Omental fat pad (tissue), 4 donors: ENCODE measurements around the gene CYLD. TPM values are rescaled to one million over a fixed set of nuclear protein-coding genes. Genes with fewer than 3 reads are reported as not detected.

Source experiments
- ATAC-seq: fragments of 150-250 bp; one replicate; pipeline ENCODE4 v1.9.1; 2016; ENCODE audit warnings: mild to moderate bottlenecking, moderate library complexity; ENCODE audit not compliant: low FRiP score
- DNase-seq: peaks from one replicate; pipeline ENCODE4 v3.0.0-alpha.2; 2019; ENCODE audit warnings: low spot score
- total RNA-seq, 4 donors: library from RNA; depleted of rRNA; stranded (reverse); fragments of >200 nt; gene quantifications; one replicate each; pipeline ENCODE4 v1.1.0, GENCODE V29; 2016
- TF ChIP-seq, protein P1 (sequence below), 3 donors: fragments of 450-650 bp; IDR thresholded peaks; one replicate each; pipeline ENCODE4 v1.5.1; 2016 to 2017; ENCODE audit warnings: antibody characterized with exemption in 3 of 3, mild to moderate bottlenecking in 3 of 3, moderate library complexity in 2 of 3

CYLD gene
- total RNA-seq, 4 donors from 2014 or later = 20.5 to 51.1 (median 36.6) TPM

DNA sequence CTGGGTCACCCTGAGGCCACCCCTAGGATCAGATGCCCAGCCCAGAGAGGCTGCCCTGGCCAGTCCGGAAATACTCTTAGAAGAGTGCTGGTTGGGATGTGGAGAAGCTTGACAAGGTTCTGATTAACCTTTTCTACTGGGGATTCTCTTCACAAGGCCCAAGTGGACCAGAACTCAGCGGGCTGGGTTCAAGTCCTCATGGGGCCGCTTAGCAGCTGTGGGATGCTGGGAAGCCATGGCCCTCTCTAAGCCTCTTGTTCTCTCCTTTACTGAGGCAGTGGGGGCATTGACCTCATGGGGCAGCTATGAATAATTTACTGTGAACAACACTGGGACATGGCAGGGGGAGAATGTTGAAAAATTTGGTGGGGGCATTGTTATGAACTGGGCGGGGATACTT, 92.8 kb downstream of the CYLD start:
- TF ChIP-seq, protein P1, sequence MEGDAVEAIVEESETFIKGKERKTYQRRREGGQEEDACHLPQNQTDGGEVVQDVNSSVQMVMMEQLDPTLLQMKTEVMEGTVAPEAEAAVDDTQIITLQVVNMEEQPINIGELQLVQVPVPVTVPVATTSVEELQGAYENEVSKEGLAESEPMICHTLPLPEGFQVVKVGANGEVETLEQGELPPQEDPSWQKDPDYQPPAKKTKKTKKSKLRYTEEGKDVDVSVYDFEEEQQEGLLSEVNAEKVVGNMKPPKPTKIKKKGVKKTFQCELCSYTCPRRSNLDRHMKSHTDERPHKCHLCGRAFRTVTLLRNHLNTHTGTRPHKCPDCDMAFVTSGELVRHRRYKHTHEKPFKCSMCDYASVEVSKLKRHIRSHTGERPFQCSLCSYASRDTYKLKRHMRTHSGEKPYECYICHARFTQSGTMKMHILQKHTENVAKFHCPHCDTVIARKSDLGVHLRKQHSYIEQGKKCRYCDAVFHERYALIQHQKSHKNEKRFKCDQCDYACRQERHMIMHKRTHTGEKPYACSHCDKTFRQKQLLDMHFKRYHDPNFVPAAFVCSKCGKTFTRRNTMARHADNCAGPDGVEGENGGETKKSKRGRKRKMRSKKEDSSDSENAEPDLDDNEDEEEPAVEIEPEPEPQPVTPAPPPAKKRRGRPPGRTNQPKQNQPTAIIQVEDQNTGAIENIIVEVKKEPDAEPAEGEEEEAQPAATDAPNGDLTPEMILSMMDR (IDR thresholded peaks at IDR 0.05) = no peak
- DNase-seq (no peak), ATAC-seq (no peak)

DNA sequence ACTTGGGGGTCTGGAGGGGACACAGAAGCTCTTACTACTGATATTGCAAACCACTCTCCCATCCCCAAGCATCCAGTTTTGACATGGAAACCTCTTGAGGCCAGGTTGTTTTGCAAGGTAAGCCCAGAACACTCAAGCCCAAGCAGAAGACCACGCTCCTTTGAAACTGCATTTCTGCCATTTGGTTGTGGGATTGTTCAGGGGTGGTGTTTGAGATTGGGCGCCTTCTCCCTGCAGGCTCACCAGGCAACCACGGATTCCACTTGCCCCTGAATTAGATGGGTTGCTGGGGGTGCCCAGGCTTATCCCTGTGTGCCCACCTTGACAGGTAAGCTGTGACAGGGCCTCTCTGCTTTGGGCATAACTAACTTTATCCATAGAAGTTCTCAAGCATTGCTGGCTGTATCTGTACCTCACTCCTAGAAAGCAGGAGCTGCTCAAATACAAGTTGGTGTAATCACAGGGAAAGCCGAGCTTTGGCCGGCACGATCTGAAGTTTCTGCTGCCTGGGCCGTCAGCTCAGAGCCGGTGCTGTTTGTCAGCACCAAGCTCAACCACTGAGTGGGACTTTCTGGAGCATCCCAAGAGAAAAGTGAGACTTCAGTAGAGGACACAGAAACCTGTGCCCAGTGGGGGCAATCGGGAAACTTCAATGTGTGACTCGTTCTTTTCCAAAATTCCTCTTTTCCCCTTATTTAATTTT, 93.6 kb downstream of the CYLD start:
- ATAC-seq (no peak), DNase-seq (no peak)
- TF ChIP-seq, protein P1 (IDR thresholded peaks at IDR 0.05) = no peak

DNA sequence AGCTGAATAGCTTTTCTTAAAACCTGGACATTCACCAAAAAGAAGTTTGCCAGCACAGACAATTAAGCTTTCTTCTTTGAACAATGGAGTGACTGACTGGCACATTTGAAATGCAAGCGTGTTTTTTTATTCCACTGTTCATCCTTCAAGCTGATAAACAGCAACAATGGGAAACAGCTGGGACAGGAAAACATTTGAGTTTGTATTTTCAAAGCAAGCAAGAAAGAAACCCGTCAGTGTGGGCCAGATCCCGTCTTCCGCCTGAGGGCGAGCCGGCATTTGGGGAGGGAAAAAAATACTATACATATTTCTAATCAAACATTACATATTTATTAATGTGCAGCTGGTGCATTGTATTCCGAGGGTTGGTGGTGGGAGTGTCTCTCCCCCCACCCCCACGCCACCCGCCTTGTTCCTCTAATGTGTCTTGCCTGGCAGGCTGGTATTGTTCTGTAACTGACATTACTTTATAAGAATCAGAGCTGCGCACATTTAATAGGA, 94.3 kb downstream of the CYLD start:
- ATAC-seq (no peak), DNase-seq (no peak)
- TF ChIP-seq, protein P1 (IDR thresholded peaks at IDR 0.05) = no peak

DNA sequence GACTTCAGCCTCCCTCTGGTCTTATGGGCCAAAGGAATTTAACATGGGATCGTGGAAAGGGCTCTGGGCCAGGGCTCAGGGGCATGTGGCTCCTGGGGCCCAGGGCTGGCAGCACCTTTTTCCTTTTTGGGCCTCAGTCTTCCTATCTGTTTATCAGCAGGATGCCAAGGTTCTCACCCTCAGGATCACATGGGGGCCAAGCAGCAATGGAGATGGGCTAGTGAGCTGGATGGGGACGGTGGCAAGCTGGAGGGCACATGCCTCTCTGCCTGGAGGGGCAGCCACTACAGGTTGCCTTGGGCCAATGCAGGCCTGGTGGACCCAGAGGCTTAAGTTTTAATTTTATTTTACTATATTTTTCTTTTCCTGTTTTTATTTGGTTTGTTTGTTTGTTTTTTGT, 95.4 kb downstream of the CYLD start:
- no peak for ATAC-seq
- TF ChIP-seq, protein P1 (IDR thresholded peaks at IDR 0.05) = no peak
- DNase-seq = no peak

DNA sequence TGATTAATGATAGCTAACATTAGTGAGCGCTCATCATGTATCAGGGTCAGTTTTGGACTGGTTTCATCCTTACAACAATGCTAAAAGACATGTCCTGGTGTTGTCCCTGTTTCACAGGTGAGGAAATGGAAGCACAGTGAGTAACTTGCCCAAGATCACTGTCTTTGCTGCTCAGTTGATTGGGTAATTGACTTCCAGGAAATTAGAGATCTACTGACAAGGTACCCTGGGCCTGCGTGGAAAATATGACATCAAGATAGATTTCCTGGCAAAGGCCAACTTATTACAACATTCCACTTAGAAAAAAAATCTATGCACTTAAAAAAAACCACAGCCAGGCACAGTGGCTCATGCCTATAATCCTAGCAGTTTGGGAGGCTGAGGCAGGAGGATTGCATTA, 96.3 kb downstream of the CYLD start:
- no peak for DNase-seq
- peak; percentile 25 for ATAC-seq
- TF ChIP-seq, protein P1 (IDR thresholded peaks at IDR 0.05) = no peak

DNA sequence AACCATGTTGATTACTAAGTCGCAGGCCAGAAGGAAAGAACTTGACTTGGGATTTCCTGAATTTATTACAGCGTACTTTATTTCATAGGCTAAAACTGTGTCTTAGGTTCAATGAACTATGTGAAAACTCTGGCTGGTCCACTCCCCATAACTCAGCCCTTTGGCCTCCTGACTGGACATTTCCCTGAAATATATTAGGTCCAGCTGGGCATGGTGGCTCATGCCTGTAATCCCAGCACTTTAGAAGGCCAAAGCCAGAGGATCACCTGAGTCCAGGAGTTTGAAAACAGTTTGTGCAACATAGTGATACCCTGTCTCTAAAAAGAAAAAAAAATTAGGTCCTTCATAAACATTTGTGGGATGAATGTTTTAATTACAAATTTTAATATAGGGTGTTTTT, 97.0 kb downstream of the CYLD start:
- TF ChIP-seq, protein P1 (IDR thresholded peaks at IDR 0.05) = no peak
- ATAC-seq (no peak), DNase-seq (no peak)

DNA sequence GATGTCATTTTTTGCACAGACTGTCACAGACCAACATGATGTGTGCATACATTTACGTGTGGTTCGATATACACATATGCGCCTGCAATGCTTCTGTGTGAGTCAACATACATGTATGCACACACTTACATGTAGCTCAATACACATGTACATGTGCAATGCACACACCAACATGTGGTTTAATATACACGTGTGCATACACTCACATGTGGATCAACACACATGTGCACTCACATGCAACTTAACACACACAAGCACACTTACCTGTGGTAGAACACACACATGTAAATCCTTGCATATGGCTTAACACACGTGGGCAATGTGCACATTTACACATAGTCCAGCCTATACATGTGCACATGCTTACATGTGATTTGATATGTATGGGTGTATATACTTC, 97.5 kb downstream of the CYLD start:
- ATAC-seq (no peak), DNase-seq (no peak)
- TF ChIP-seq, protein P1 (IDR thresholded peaks at IDR 0.05) = no peak
